Natural killer cell (primary cell): ENCODE data around the gene ADORA2A. TPM values are rescaled to one million over a fixed set of nuclear protein-coding genes. Genes with fewer than 3 reads are reported as not detected.

Source experiments
- ATAC-seq, 3 donors: fragments of 150-1000 bp in 2 of 3; fragments of 200-7000 bp in 1 of 3; cut with Tn5 transposase; 1 replicate in 1 of 3; 2 replicates in 2 of 3; pipeline ENCODE4 v1.10.0; 2021; ENCODE audit warnings: mild to moderate bottlenecking in 2 of 3, moderate library complexity in 2 of 3
- DNase-seq, 2 donors: peaks; one replicate each; pipeline versions ENCODE4 v3.0.0 to v3.0.0-alpha.2; 2013 to 2021; ENCODE audit warnings: mixed read lengths in 1 of 2
- H3K27ac ChIP-seq: one replicate; pipeline ENCODE4 v1.5.1; 2013; ENCODE audit warnings: mild to moderate bottlenecking, low read length
- H3K27me3 ChIP-seq: one replicate; pipeline ENCODE4 v1.6.1; 2013; ENCODE audit warnings: low read length; ENCODE audit not compliant: control insufficient read depth, insufficient read depth
- H3K36me3 ChIP-seq: one replicate; pipeline ENCODE4 v1.6.1; 2013; ENCODE audit warnings: low read length; ENCODE audit not compliant: control insufficient read depth, insufficient read depth
- H3K4me1 ChIP-seq: one replicate; pipeline ENCODE4 v1.6.1; 2013; ENCODE audit warnings: low read length; ENCODE audit not compliant: control insufficient read depth, insufficient read depth
- H3K4me3 ChIP-seq: one replicate; pipeline ENCODE4 v1.5.1; 2013; ENCODE audit warnings: low read length
- H3K9me3 ChIP-seq: one replicate; pipeline ENCODE4 v1.6.1; 2013; ENCODE audit warnings: low read length; ENCODE audit not compliant: control insufficient read depth, insufficient read depth
- H3K27ac Mint-ChIP-seq, 2 donors: one replicate each; pipeline ENCODE4 v1.8.0; 2022; ENCODE audit warnings: mild to moderate bottlenecking in 2 of 2, mixed read lengths in 2 of 2, moderate library complexity in 1 of 2
- H3K27me3 Mint-ChIP-seq, 2 donors: one replicate each; pipeline ENCODE4 v1.8.0; 2022; ENCODE audit warnings: low read depth in 2 of 2, mixed read lengths in 2 of 2
- H3K36me3 Mint-ChIP-seq: one replicate; pipeline ENCODE4 v1.8.0; 2022; ENCODE audit warnings: mixed read lengths
- H3K4me1 Mint-ChIP-seq, 2 donors: one replicate each; pipeline ENCODE4 v1.8.0; 2022; ENCODE audit warnings: mixed read lengths in 2 of 2
- H3K4me3 Mint-ChIP-seq: one replicate; pipeline ENCODE4 v1.8.0; 2022; ENCODE audit warnings: mild to moderate bottlenecking, moderate library complexity, mixed read lengths
- H3K9me3 Mint-ChIP-seq, 2 donors: one replicate each; pipeline ENCODE4 v1.8.0; 2022; ENCODE audit warnings: mixed read lengths in 2 of 2
- CTCF ChIP-seq: fragments of 200-600 bp; IDR thresholded peaks from one replicate; pipeline ENCODE4 v1.8.0; 2022; ENCODE audit warnings: antibody characterized with exemption
- WGBS: methylation state at CpG from one replicate; pipeline ENCODE4 v1.1.7; 2013; ENCODE audit warnings: missing lambda C conversion rate; ENCODE audit not compliant: insufficient coverage; 5-methylcytosine and 5-hydroxymethylcytosine counted together
- intact Hi-C: fragments of 100-400 bp; cut with micrococcal nuclease; formaldehyde crosslinking; loops from one replicate; pipeline ENCODE4 v1.14.2; 2022
- total RNA-seq, 4 donors: library from RNA; stranded (reverse); fragments of 120-200 nt in 1 of 4; gene quantifications; one replicate each; pipeline versions ENCODE4 v1.2.3 to v1.2.4, GENCODE V29; 2013 to 2022

ADORA2A gene
- total RNA-seq, 3 donors from 2014 or later (not counting 1 experiment from before 2014, with no cell fraction given), result 11.0 to 15.0 (median 11.7) TPM

- ATAC-seq, result no peak
- H3K4me3 Mint-ChIP-seq, result no peak overlapping the region
- H3K27me3 Mint-ChIP-seq, result no peaks in the 10 kb centered on the region
- peaks cover 32% of the 10 kb centered on the region for H3K4me1 ChIP-seq
- no peak overlapping the region for H3K4me3 ChIP-seq
- no peaks in the 10 kb centered on the region for H3K36me3 Mint-ChIP-seq
- H3K4me1 Mint-ChIP-seq, result peaks cover 39 to 42% of the 10 kb centered on the region in 2 donors
- no peak overlapping the region for H3K27ac Mint-ChIP-seq
- no peaks in the 10 kb centered on the region for H3K9me3 ChIP-seq
- no peaks in the 10 kb centered on the region for H3K27me3 ChIP-seq
- no peak for TF ChIP-seq CTCF
- intact Hi-C loops, result no loop called here
- 93% methylated on average over 3 of the region's 3 CpGs for WGBS
- no peak overlapping the region for H3K27ac ChIP-seq
- no peaks in the 10 kb centered on the region for H3K9me3 Mint-ChIP-seq
- H3K36me3 ChIP-seq, result peaks cover 5% of the 10 kb centered on the region
- no peak for DNase-seq
Observed at GRCh38 chr22:24403346-24403745, 24.1 kb upstream of the ADORA2A start.

DNA sequence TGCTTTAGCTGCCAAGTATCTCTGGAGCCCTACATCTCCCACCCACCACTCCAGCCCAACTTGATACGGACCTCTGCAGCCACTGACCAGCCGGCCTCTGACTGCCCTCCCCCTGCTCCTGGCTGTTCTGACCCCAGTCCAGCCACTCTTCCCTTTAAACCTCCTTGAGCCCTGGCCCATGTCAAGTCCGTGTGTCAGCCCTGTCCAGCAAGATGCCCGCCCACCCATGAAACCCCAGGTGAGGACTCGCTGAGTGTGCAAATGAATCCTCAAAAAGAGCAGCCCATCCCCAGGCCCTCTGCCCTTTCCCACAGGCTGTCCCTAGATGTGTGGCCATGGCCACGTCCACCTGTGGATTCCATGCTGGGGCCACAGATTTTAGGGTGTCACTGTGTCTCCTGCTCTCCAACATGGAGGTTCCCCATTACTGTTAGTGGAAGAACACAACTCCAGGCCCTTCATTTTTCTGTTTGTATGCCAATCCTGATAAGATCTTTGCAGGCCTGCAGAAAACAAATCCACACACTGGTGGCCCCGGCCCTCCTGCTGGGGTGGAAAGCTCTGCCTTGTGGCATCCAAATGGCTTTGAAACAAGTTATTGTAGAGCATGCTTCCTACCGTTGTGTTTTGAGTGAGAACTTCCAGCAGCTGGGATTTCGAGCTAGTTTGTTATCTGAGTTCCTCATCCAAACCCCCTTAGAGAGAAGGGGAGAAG, 22.7 kb upstream of the ADORA2A start:
- no peak overlapping the region for H3K27ac Mint-ChIP-seq
- no peak overlapping the region for H3K4me3 ChIP-seq
- DNase-seq (no peak), ATAC-seq (no peak)
- H3K36me3 Mint-ChIP-seq, result no peaks in the 10 kb centered on the region
- no peaks in the 10 kb centered on the region for H3K9me3 ChIP-seq
- H3K4me1 Mint-ChIP-seq, result peaks cover 50% of the 10 kb centered on the region in 2 donors
- H3K27me3 ChIP-seq, result no peaks in the 10 kb centered on the region
- no peaks in the 10 kb centered on the region for H3K9me3 Mint-ChIP-seq
- intact Hi-C loops, result no loop called here
- H3K4me3 Mint-ChIP-seq, result no peak overlapping the region
- 98% methylated on average over 9 of the region's 9 CpGs for WGBS
- no peak for TF ChIP-seq CTCF
- H3K27me3 Mint-ChIP-seq, result no peaks in the 10 kb centered on the region
- H3K27ac ChIP-seq, result no peak overlapping the region
- peaks cover 45% of the 10 kb centered on the region for H3K4me1 ChIP-seq
- H3K36me3 ChIP-seq, result peaks cover 3% of the 10 kb centered on the region

DNA sequence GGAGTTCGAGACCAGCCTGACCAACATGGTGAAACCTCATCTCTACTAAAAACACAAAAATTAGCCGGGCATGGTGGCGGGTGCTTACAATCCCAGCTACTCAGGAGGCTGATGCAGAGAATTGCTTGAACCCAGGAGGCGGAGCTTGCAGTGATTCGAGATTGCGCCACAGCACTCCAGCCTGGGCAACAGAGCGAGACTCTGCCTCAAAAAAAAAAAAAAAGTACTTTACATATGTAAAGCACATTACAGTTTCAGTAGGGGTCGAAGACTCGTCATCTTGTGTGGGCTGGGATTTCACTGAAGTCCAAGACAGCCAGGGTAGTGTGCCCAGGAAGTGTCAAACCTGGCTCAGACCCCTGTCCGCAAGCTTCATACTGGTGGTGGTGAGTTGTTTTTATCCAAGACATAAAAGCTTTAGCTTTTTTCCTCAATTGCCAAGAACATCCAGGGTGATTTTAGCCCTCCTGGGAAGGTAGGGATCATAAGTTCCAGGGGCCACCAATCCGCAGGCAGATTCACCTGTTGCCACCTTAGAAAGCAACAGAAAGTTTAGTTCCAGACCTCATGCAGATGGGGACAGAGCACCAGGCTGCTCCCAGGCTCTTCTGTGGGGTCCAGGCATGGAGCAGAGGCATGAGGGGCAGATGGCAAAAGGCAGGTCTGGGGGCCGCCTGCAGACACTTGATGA, 21.6 kb upstream of the ADORA2A start:
- Histone ChIP-seq H3K27ac (no peak overlapping the region), H3K36me3 (peaks cover 3% of the 10 kb centered on the region), H3K4me1 (peaks cover 54% of the 10 kb centered on the region), H3K4me3 (no peak overlapping the region), H3K27me3 (no peaks in the 10 kb centered on the region), H3K9me3 (no peaks in the 10 kb centered on the region)
- H3K4me1 Mint-ChIP-seq, result peaks cover 49 to 53% of the 10 kb centered on the region in 2 donors
- no peak overlapping the region for H3K27ac Mint-ChIP-seq
- no peak overlapping the region for H3K4me3 Mint-ChIP-seq
- ATAC-seq, result no peak
- WGBS, result 91% methylated on average over 11 of the region's 12 CpGs
- H3K36me3 Mint-ChIP-seq, result no peaks in the 10 kb centered on the region
- no peaks in the 10 kb centered on the region for H3K9me3 Mint-ChIP-seq
- TF ChIP-seq CTCF, result no peak
- DNase-seq, result no peak
- no peaks in the 10 kb centered on the region for H3K27me3 Mint-ChIP-seq
- intact Hi-C loops, result no loop called here
